ENCODE data around the gene OMG.
A peak's percentile ranks its signal among the peaks of the same experiment; 100 is the strongest.
"Not testable (repeated sequence)": the region's sequence is repeated elsewhere in the genome, so short reads cannot be mapped to it uniquely, and the experiment has no call there.

OMG gene

GRCh38 chr17:31297090-31297489, at the start of gene OMG:
Gene OMG (minus strand): TSS chr17:31297239. CDS start chr17:31296331, 908 bp downstream.
- DNase-seq (ENCODE audit: low read depth in 2 of 2), result no peak

GRCh38 chr17:31345191-31345747, 48.2 kb upstream of the OMG start:
- not testable (repeated sequence) for DNase-seq (ENCODE audit: low read depth in 2 of 2)

GRCh38 chr17:31339906-31340661, 43.0 kb upstream of the OMG start:
- no peak for DNase-seq (ENCODE audit: low read depth in 2 of 2)

GRCh38 chr17:31329221-31329620, 32.2 kb upstream of the OMG start:
- no peak for DNase-seq (ENCODE audit: low read depth in 2 of 2)

- DNase-seq (ENCODE audit: low read depth in 2 of 2), result no peak
Measured at GRCh38 chr17:31328160-31328535, 31.1 kb upstream of the OMG start.

GRCh38 chr17:31327534-31328159, 30.6 kb upstream of the OMG start:
- no peak for DNase-seq (ENCODE audit: low read depth in 2 of 2)

GRCh38 chr17:31323551-31323950, 26.5 kb upstream of the OMG start:
- DNase-seq (ENCODE audit: low read depth in 2 of 2), result no peak

- no peak for DNase-seq (ENCODE audit: low read depth in 2 of 2)
Measured at GRCh38 chr17:31321966-31322365, 24.9 kb upstream of the OMG start.

- peak; percentile 45 to 69 for DNase-seq (ENCODE audit: low read depth in 2 of 2)
Measured at GRCh38 chr17:31321481-31321880, 24.4 kb upstream of the OMG start, which contains the start of gene EVI2A. Gene EVI2A (minus strand): TSS chr17:31321622. CDS start chr17:31319013, 2,609 bp downstream.

- DNase-seq (ENCODE audit: low read depth in 2 of 2), result no peak
Measured at GRCh38 chr17:31320791-31321190, 23.8 kb upstream of the OMG start.

GRCh38 chr17:31320241-31320640, 23.2 kb upstream of the OMG start:
- no peak for DNase-seq (ENCODE audit: low read depth in 2 of 2)

- no peak for DNase-seq (ENCODE audit: low read depth in 2 of 2)
Measured at GRCh38 chr17:31318851-31319661, 22.0 kb upstream of the OMG start.

GRCh38 chr17:31318298-31318801, 21.3 kb upstream of the OMG start:
- DNase-seq (ENCODE audit: low read depth in 2 of 2), result peak; percentile 15 to 22

- DNase-seq (ENCODE audit: low read depth in 2 of 2), result no peak
Measured at GRCh38 chr17:31314782-31315100, 17.7 kb upstream of the OMG start.

- no peak for DNase-seq (ENCODE audit: low read depth in 2 of 2)
Measured at GRCh38 chr17:31313982-31314781, 17.1 kb upstream of the OMG start, which contains the start of gene EVI2B. Gene EVI2B (minus strand): TSS chr17:31314054. CDS start chr17:31305609, 8,445 bp downstream.

GRCh38 chr17:31312223-31312622, 15.2 kb upstream of the OMG start:
- DNase-seq (ENCODE audit: low read depth in 2 of 2), result peak in 1 of 2 donors; percentile 13

- DNase-seq (ENCODE audit: low read depth in 2 of 2), result no peak
Measured at GRCh38 chr17:31311526-31311925, 14.5 kb upstream of the OMG start.

- DNase-seq (ENCODE audit: low read depth in 2 of 2), result no peak
Measured at GRCh38 chr17:31310886-31311285, 13.8 kb upstream of the OMG start.

- DNase-seq (ENCODE audit: low read depth in 2 of 2), result peak in 1 of 2 donors; percentile 30
Measured at GRCh38 chr17:31310260-31310659, 13.2 kb upstream of the OMG start.

- DNase-seq (ENCODE audit: low read depth in 2 of 2), result no peak
Measured at GRCh38 chr17:31309556-31309955, 12.5 kb upstream of the OMG start.
